Stimulated activated CD8-positive, alpha-beta memory T cell treated with anti-CD3 and anti-CD28 coated beads, Interleukin-12 subunit alpha, Interleukin-12 subunit beta, amount 100 ng/mL, for 24 hours (primary cell): ENCODE results near the gene LHFPL2.
"Not testable (repeated sequence)": the region's sequence is repeated elsewhere in the genome, so short reads cannot be mapped to it uniquely, and the experiment has no call there.

Experiments
- DNase-seq: peaks from one replicate; pipeline ENCODE4 v3.0.0-alpha.2; 2020; ENCODE audit errors: extremely low read depth

The LHFPL2 gene

DNA sequence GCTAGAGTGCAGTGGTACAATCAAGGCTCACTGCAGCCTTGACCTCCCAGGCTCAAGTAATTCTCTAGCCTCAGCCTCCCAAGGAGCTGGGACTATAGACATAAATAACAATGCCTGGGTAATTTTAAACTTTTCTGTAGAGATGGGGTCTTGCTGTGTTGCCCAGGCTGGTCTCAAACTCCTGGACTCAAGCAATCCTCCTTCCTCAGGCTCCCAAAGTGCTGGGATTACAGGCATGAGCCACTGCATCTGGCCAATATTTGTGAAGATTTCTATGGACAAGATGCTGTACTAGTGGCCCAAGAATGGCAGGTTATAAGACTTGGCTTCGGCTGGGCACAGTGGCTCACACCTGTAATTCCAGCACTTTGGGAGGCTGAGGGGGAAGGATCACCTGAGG is 18.4 kb upstream of the LHFPL2 start:
- DNase-seq = not testable (repeated sequence)

DNA sequence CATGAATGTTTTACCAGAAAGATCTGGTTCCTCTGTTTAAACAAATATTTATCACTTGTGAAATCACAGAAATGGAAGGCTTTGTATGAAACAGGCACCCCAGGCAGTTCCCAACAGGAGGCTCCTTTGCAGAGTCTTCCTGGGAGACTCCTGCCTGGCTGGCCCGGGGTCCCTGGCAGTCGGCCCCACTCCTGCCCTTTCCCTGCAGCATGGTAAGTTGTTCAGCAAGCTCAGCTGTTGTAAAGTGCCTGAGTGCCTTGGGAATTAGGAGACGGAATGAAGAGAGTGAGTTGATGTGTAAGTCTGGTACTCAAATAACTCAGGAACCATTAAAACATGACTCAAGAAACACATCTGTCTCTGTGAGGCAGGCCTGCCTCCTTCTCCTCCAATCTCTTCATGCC is 17.5 kb upstream of the LHFPL2 start:
- no peak for DNase-seq

DNA sequence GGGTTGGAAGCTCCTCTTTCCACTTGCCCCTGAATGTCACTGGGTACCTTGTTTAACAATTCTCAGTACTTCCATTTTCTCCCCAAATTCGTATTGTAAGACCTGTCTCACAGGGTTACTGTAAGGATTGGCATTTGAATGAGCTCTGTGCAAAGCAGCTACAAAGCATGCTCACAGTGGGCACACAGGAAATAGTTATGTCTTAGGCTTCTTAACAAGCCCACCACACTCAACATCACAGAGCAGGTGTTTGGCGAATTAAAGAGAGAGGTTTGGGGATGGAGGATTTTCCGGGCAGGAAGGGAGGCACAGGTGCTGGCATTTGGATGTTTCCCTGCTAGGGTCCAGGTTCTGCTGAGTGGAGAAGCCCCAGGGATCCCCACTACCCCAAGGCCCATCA is 17.0 kb upstream of the LHFPL2 start:
- DNase-seq = no peak

DNA sequence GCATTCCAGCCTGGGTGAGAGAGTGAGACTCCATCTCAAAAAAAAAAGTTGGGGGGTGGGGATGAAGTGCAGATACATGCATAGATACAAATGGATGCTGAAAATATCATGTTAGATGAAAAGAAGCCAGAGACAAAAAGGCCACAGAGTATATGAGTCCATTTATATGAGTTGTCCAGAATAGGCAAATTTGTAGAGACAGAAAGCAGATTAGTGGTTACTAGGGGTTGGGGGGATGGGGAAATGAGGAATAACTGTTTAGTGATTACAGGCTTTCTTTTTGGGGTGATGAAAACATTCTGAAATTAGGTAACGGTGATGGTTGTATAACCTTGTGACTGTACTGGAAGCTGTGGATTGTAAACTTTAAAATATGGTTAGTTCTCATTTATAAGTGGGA is 13.8 kb upstream of the LHFPL2 start:
- no peak for DNase-seq

DNA sequence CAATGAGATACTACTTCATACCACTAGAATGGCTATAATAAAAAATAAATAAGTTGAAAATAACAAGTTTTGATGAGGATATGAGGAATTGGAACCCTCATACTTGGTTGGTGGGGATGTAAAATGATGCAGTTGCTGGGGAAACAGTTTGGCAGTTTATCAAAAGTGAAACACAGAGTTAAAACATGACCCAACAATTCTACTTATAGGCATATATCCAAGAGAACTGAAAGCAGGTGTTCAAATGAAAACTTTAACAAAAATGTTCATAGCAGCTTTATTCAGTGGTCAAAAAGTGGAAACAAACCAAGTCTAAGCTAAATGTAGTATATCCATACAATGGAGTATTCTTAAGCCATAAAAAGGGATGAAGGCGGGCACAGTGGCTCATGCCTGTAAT is 13.1 kb upstream of the LHFPL2 start:
- no peak for DNase-seq

DNA sequence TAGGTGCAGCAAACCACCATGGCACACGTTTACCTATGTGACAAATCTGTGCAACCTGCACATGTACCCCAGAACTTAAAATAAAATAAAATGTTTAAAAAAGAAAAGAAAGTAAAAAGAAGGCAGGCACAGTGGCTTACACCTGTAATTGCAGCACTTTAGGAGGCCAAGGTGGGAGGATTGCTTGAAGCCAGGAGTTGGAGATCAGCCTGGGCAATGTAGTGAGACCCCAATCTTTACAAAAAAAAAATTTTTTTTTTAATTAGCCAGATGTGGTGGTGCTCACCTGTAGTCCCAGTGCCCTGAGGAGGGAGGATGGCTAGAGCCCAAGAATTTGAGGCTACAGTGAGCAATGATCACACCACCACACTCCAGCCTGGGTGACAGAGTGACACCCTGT is 12.5 kb upstream of the LHFPL2 start:
- DNase-seq = no peak

DNA sequence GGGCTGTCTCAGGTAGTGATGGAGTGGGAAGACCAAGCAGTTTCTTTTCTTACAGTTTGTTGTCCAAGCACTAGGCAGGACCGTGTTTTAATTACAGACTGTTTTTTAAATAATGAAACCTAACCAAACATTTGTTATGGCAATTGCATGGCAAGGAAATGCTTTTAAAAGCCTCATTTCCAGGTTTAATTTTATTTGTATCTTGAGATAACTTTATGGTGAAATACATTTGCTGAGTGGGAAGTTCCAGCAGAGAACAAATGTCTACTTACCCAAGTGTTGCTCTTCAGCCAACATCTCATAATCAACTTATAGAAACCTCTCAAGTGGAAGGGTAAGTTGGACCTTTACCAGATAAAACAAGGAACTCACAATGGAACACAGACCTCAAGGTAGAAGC is 11.8 kb upstream of the LHFPL2 start:
- DNase-seq = no peak

DNA sequence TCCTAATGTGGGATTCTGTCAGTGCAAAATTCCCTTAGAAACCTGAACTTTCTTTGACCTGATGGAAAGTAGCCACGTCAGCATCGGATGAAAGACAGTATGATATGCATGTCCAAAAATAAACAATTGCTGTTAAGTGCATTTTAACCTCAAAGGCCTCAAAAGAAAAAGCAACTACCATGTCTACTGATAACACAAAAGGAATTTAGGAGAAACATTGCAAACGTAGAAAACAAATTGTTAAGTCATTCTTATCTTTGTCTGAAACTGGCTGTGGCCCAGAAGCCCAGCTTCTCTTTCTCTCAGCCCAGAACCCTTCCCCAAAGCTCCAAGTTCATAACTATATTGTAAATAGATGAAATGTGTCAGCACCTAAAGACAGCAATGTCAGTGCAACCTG is 11.1 kb upstream of the LHFPL2 start:
- DNase-seq = no peak

DNA sequence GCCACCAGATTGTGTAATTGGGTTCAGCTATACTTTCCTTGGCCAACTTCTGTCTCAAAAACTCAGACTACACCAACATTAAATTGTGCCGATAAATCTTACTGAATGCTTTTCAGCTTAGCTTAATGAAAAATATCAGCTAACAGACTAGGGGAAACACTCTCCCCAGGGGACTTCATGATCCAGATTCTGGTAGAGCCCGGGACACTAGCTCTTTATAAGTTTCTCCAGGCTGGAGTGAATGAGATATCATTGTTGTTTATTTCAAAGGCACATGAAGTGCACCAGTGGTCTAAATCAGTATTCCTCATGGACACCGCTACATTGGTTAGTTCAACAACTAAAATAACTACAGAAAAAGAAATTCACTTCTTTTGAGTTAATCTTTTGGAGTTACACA is 10.5 kb upstream of the LHFPL2 start:
- DNase-seq = no peak

DNA sequence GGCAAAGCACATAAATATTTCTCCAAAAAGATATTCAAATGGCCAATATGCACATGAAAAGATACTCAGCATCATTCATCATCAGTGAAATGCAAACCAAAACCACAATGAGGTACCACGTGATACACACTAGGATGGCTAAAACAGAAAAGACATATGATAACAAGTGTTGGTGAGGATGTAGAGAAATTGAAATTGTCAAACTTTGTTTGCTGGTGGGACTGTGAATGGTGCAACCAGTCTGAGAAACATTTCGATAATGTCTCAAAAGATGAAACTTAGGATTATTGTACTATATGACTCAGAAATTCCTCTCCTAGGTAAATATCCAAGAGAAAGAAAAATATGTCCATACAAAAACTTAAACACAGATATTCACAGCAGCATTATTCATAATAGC is 8.6 kb upstream of the LHFPL2 start:
- DNase-seq = no peak

DNA sequence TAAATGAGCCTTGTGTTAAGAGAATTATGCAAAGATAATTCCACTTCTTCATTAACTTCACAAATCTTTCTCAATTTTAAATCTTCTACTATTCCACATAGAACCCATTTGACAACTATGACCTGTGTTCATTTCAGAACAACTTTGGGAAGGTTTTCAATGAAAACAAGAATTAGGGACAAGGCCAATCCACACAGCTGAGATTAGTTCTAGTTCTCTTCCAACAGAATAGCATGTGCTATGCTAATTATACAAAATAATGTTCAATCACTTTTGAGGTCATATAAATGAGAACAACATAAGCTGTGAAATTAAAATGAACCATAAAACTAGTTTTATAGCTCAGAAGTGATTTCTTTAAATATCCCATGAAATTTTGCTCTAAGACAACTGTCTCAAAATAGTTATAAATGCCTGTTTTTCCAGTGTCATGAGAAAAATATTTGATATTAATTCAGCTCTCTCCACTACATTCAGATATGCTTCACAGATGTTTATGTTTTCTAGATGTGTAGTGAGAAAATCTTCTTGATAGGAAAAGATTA is 7.2 kb upstream of the LHFPL2 start:
- no peak for DNase-seq

DNA sequence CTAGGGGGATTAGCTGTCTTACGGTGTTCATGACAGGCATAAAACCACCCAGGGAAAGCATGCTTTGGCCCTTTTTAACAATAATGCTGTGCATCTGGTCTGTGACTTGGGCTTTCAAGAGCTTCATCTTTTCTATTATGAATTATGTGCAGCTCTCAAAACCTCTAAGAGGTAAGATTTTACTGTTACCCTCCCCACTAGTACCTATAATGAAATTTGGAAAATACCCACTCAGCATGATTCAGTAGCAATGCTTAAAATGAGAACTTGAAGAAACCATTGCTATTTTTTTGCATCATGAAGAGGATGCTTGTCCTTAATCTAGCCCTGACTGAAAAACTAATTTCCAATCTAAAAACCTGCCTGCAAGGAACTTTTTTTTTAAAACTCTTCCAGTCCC is 5.8 kb upstream of the LHFPL2 start:
- no peak for DNase-seq

DNA sequence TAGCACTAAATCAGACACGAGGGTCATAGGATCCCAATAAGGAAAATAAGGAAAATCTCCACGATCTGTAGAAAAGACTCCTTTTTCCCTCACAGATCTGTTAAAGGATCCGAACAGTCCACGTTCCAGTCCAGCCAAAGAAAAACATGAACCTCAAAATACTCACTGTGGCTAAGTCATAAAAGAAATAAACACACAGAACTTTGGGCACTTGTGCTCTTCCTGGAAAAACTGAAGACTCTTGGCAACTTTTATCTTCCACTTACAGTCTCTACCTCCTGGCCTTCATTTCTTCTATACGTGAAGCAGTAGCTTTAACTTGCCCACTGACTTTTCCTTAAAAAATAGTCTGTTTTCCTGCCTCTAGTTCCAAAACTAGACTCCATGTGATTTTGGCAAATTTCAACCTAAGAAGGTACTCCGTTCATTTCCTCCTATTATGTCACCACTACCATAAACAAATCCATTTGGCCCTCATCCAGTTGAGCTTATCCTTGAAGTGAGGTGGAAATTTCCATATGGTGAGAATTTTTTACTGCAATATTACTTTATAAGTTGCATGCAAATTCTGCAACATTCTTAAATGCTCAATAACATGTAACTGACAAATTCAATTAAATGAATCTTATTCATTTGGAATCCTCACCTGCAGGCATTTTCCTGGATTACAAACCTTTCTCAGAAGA is 5.3 kb upstream of the LHFPL2 start:
- no peak for DNase-seq

DNA sequence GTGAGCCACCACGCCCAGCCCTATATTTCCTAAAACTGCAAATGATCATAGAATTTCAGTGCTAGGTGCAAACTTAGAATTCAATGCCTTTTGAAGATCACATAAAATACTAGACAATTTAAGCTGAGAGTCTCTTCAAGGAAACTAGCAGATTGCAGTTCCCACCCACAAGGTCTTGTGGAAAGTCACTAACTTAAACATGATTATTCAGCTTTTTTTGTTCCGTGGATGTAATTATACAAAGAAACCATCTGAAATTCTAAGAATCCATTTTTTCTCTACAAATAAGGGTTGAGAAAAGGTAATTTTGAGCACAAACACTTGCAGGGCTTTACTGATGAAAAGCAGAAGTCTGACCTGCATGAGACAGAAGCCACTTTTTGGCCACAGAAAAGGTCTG is 4.5 kb upstream of the LHFPL2 start:
- no peak for DNase-seq

DNA sequence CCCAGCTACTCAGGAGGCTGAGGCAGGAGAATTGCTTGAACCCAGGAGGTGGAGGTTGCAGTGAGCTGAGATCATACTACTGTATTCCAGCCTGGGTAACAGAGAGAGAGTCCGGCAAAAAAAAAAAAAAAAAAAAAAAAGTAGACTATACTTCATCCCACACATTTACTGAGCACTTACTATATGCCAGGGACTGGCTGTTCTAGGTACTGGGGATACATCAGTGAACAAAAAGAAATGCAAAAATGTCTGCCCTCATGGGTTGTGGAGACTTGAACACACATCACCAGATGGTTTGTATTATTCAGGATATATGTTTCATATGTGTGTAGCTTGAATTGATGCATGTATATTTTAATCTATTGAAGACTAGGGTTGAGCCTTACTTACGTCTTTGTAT is 2.9 kb upstream of the LHFPL2 start:
- no peak for DNase-seq

DNA sequence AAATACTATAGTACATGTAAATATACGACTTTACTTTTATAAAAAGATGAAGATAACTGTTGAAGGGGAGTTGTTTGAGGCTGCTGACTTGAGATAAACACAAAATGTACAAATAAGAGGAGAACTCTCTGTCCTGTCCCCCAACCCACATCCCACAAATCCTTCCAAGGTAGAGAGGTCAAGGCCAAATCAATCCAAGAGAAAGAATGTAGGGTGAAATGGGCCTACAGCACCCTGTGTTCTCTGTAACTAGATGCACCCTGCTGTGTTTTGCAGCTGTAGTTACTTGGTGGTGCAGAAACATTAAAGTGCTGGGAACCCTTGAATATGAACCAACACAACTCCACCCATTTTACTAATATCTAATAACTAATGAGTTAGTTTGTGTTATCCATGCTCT is 2.0 kb upstream of the LHFPL2 start:
- DNase-seq = no peak

DNA sequence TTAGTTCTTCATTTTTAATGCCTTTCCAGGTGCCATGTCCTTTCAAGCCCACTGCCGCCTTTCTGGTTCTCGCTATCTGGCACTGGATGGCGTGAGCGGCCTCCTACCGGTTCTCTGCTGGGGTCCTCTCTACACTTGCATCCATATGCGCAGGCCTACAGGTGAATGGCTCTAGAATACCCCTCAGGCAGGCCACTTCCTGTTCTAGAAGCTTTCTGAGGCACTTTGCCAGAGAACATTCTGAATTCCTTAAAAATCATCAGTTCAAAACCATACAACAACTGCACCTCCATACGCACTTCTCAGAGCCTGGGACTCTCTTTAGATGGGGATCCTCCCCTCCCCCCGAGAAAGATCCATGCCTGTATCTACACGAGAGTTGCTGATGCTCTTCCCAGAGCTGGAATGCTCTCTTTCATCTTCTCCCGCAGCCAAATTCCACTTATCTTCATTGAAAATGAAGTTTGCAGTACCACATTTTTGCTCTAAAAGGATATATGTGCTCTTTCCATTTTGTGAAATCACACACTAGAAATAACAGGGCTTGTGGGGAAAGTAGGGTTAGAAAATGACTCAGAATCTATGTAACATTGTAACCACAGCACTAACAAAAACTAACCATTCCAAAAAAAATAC is 1.4 kb upstream of the LHFPL2 start:
- DNase-seq = no peak

DNA sequence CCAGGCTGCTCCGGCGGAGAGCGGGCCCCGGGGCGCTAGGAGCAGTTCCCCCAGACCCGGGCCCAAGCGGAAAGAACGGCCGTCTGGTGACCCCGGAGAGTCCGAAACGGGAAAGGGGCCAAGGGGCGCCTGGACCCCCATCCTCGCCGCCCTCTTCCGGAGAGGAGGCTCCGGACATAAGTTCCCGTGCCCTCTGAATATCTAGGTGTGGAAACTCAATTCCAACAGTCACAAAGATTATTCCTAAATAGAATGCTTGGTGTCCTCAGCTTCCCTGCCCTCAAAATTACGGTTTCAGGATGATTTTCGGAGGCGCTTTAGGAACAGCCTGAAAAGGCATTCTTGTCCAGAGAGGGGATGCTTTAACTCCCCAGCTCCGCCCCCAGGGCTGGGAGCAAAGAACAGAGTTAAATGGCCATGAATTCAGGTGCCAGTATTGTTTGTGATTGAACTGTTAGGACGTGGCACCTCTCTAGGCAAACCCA is 681 bp upstream of the LHFPL2 start:
- DNase-seq = no peak

DNA sequence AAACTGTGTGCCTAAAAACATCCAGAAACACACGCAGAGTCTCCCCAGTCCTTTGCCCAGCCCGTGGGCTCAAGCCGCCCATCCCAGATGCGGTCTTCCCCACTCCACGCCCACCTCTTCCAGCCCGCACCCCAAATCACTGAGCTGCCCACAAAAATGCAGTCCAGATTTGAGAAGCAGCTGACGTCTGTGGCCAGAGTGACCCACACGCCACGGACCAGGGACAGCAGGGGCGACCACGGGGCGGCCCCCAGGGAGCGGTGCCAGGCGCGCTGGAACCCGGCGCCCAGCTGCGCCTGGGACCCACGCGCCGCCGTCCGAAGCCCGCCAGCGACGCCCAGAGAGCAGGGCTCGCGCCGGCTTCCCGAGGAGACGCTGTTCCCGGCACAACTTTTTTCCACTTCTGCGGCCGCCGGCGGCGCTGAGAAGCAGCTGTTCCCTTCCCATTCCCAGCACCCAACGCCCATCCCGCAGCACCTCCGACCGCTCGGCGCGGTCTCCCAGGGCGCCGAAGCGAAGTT is 674 bp downstream of the LHFPL2 start:
- DNase-seq = no peak

DNA sequence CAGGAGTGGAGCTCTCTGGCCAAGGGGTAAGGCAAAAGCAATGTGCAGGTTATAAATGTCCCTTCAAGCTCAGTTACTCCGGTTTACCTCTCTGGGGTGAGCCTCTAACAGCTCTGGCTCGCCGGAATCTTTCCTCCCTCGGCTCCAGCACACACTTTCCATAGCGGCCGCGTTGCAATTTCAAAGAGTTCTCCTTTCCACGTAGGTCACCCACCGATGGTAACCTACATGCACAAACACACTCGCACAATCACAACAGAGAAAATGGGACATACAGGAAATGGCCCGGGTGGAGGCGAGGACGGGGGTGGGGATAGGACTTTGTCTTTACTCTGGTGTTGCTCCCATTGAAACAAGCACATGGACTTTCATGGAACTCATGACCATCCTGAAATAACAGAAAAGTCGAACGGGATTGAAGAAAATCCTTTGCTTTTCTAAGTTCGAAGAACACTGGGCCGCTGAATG is 1.2 kb downstream of the LHFPL2 start:
- DNase-seq = no peak

DNA sequence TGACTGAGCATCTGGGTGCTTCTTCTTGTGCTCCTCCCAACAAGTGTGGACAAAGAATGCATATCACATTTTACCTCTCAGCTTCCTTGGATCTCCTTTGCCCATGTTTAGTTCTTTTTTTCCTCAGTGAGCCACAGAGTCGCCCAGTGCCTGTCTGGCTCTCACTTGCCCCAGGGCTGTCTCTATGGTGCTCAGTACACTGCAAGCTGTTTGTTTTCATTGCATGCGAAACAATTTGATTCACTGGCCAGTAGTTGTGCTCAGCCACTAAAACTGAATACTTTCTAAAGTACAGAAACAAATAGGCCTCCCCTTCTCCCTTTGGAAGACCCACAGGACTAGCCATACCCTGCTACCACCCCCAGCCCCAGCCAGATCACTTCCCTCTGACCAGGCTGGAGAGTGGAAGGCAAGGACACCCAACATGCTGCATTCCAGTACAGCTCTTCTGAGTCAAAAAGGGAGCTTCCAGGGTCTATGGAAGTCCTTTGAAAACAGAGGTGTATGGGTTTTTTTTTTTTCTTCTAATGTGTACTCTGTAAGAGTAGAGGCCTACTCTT is 3.8 kb downstream of the LHFPL2 start:
- DNase-seq = no peak

DNA sequence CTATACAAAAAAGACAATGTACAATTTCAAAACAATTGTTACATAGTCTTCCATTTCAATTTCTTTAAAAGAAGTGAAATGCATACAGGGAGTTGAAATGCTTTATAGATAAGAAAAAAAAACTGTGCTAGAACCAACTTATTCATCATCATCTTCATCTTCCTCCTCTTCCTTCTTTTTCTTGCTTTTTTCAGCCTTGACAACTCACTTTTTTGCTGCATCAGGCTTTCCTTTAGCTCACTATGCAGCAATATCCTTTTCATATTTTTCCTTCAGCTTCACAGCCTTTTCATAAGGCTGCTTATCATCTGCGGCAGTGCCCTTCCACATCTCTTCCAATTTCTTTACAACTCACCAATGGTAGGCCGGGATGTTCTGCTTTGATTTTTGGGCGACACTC is 4.4 kb downstream of the LHFPL2 start:
- no peak for DNase-seq

DNA sequence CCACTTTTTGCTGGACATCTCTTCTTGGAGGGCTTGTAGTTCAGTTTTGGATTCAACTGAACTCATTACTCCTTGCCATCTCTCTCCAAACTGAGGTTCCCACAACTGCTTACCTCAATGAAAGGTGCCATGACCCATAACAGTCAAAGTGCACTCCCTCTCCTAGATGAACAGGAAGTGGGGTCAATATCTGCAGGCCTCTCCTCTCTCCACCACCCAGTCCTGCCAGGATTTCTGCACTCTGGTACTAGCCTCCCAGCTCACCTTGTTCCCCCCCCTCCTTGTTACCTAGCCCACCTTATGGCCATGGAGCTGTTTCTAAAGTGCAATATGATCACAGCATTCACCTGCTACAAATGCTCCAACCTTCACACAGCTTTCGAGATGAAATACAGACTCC is 5.9 kb downstream of the LHFPL2 start:
- DNase-seq = no peak
